Right kidney (tissue), 1 donor: ENCODE data around the gene TRPC4.
"Not testable (repeated sequence)": the region's sequence is repeated elsewhere in the genome, so short reads cannot be mapped to it uniquely, and the experiment has no call there.

Experiments used
- DNase-seq: peaks from one replicate; pipeline ENCODE4 v3.0.0-alpha.2; 2016

Gene TRPC4

GRCh38 chr13:37833411-37833810, 36.2 kb downstream of the TRPC4 start:
- DNase-seq, result no peak

- DNase-seq, result no peak
Observed at GRCh38 chr13:37816276-37816675, 53.3 kb downstream of the TRPC4 start.

GRCh38 chr13:37811441-37811840, 58.1 kb downstream of the TRPC4 start:
- DNase-seq, result no peak

- DNase-seq, result no peak
Observed at GRCh38 chr13:37806666-37807065, 62.9 kb downstream of the TRPC4 start.

GRCh38 chr13:37797631-37798030, 71.9 kb downstream of the TRPC4 start:
- DNase-seq, result no peak

- not testable (repeated sequence) for DNase-seq
Observed at GRCh38 chr13:37796795-37797194, 72.8 kb downstream of the TRPC4 start.

- no peak for DNase-seq
Observed at GRCh38 chr13:37795326-37795725, 74.2 kb downstream of the TRPC4 start.

GRCh38 chr13:37791699-37792098, 77.9 kb downstream of the TRPC4 start:
- DNase-seq, result no peak

GRCh38 chr13:37788346-37788745, 81.2 kb downstream of the TRPC4 start:
- DNase-seq, result no peak

- no peak for DNase-seq
Observed at GRCh38 chr13:37777676-37778075, 91.9 kb downstream of the TRPC4 start.

- no peak for DNase-seq
Observed at GRCh38 chr13:37775871-37776270, 93.7 kb downstream of the TRPC4 start.

- DNase-seq, result no peak
Observed at GRCh38 chr13:37772644-37773043, 96.9 kb downstream of the TRPC4 start.

GRCh38 chr13:37769545-37769944, 100.0 kb downstream of the TRPC4 start:
- DNase-seq, result no peak

GRCh38 chr13:37769078-37769477, 100.5 kb downstream of the TRPC4 start:
- no peak for DNase-seq

GRCh38 chr13:37766502-37766901, 103.1 kb downstream of the TRPC4 start:
- no peak for DNase-seq

GRCh38 chr13:37755349-37755748, 114.2 kb downstream of the TRPC4 start:
- DNase-seq, result no peak

- DNase-seq, result no peak
Observed at GRCh38 chr13:37753776-37754175, 115.8 kb downstream of the TRPC4 start.

- no peak for DNase-seq
Observed at GRCh38 chr13:37752146-37752545, 117.4 kb downstream of the TRPC4 start.

- DNase-seq, result no peak
Observed at GRCh38 chr13:37751025-37751424, 118.5 kb downstream of the TRPC4 start.

GRCh38 chr13:37748913-37749312, 120.7 kb downstream of the TRPC4 start:
- DNase-seq, result no peak

- DNase-seq, result no peak
Observed at GRCh38 chr13:37747071-37747612, 122.4 kb downstream of the TRPC4 start.

GRCh38 chr13:37741536-37741935, 128.0 kb downstream of the TRPC4 start:
- no peak for DNase-seq

- no peak for DNase-seq
Observed at GRCh38 chr13:37736045-37736444, 133.5 kb downstream of the TRPC4 start.

GRCh38 chr13:37735293-37735692, 134.3 kb downstream of the TRPC4 start:
- no peak for DNase-seq

GRCh38 chr13:37729876-37730275, 139.7 kb downstream of the TRPC4 start:
- no peak for DNase-seq
